Neutrophil (primary cell): Measurements from ENCODE around the gene DHX38.

ENCODE experiments used
- H3K27ac ChIP-seq: fragments of 200-600 bp; sonication (generic); 2 replicates; pipeline ENCODE4 v1.5.1; 2016; ENCODE audit warnings: mild to moderate bottlenecking, moderate library complexity
- H3K27me3 ChIP-seq: fragments of 200-600 bp; sonication (generic); 2 replicates; pipeline ENCODE4 v1.6.0; 2016; ENCODE audit warnings: mild to moderate bottlenecking
- H3K36me3 ChIP-seq: fragments of 200-600 bp; sonication (generic); 2 replicates; pipeline ENCODE4 v1.5.1; 2017
- H3K4me1 ChIP-seq, 2 experiments: fragments of 200-600 bp in 1 of 2; sonication (generic) in 1 of 2; 1 replicate in 1 of 2; 2 replicates in 1 of 2; pipeline versions ENCODE4 v1.5.1 to v1.6.1; 2013 to 2016; ENCODE audit warnings: low read depth in 1 of 2, low read length in 1 of 2, mild to moderate bottlenecking in 1 of 2, moderate library complexity in 1 of 2; ENCODE audit not compliant: control insufficient read depth in 1 of 2, insufficient read depth in 1 of 2
- H3K4me3 ChIP-seq, 2 experiments: fragments of 200-600 bp in 1 of 2; sonication (generic) in 1 of 2; 1 replicate in 1 of 2; 2 replicates in 1 of 2; pipeline ENCODE4 v1.5.1; 2013 to 2016; ENCODE audit warnings: low read depth in 1 of 2, low read length in 1 of 2, mild to moderate bottlenecking in 1 of 2, moderate library complexity in 1 of 2
- H3K9me3 ChIP-seq: fragments of 200-600 bp; sonication (generic); 2 replicates; pipeline ENCODE4 v1.5.1; 2016
- TF ChIP-seq, protein P1 (sequence below): fragments of 200-600 bp; sonication (generic); IDR thresholded peaks from 2 replicates; pipeline ENCODE4 v1.5.1; 2016; ENCODE audit warnings: antibody characterized with exemption

The DHX38 gene

DNA sequence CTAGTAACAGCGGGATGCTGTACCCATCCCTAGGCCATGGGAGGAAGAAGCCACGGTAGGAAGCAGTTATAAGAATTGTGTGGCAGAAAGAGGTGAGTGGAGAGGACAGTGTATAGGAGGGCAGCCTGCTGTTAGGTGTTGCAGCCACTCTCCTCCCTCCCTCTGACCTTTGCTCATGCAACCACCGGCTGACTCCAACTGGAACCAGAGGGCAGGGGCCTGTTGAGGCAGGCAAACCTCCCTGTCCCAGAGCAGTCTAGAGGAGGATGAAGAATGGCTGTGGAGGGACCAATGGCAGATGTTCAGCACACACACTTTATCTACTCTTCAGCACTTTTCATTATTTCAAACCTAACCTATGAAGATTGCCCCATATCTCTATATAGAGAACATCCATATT lies 2.4 kb upstream of the DHX38 start:
- H3K27me3 ChIP-seq: no peaks in the 10 kb centered on the region
- no peak overlapping the region for H3K27ac ChIP-seq
- no peaks in the 10 kb centered on the region for H3K9me3 ChIP-seq
- H3K4me3 ChIP-seq: no peak overlapping the region
- TF ChIP-seq, protein P1, sequence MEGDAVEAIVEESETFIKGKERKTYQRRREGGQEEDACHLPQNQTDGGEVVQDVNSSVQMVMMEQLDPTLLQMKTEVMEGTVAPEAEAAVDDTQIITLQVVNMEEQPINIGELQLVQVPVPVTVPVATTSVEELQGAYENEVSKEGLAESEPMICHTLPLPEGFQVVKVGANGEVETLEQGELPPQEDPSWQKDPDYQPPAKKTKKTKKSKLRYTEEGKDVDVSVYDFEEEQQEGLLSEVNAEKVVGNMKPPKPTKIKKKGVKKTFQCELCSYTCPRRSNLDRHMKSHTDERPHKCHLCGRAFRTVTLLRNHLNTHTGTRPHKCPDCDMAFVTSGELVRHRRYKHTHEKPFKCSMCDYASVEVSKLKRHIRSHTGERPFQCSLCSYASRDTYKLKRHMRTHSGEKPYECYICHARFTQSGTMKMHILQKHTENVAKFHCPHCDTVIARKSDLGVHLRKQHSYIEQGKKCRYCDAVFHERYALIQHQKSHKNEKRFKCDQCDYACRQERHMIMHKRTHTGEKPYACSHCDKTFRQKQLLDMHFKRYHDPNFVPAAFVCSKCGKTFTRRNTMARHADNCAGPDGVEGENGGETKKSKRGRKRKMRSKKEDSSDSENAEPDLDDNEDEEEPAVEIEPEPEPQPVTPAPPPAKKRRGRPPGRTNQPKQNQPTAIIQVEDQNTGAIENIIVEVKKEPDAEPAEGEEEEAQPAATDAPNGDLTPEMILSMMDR: no peak
- H3K4me1 ChIP-seq: peaks cover 25 to 37% of the 10 kb centered on the region in 2 experiments
- peaks cover 52% of the 10 kb centered on the region for H3K36me3 ChIP-seq

DNA sequence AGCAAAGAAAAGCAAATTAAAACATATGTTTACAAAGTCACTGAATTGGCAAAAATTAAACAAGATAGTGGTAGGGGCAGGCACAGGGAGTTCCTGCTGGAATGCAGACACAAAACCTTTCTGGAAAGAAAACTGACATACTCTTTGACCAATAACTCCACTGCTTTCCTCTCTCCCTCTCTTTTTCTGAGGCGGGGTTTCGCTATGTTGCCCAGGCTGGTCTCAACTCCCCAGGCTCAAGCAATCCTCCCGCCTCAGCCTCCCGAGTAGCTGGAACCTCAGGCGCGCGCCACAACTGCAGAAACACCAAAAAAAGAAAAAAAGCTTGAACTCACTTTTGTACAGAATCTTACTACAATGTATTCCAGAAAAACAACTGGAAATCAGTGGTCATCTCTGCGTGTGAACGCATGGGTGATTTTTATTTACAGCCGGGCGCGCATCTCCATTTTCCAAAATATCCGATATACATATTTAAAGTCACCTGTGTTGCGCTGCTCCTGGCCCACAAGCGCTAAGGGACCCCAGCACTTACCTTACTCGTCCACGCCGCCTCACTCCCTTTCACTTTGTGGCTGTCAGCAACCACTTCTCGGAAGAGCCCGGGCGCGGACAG lies 707 bp upstream of the DHX38 start:
- TF ChIP-seq, protein P1: no peak
- H3K27ac ChIP-seq: peak overlapping the region; percentile 91
- H3K27me3 ChIP-seq: no peaks in the 10 kb centered on the region
- H3K4me3 ChIP-seq: peak overlapping the region; percentile 93 to 95
- H3K36me3 ChIP-seq: peaks cover 52% of the 10 kb centered on the region
- no peaks in the 10 kb centered on the region for H3K9me3 ChIP-seq
- peaks cover 25 to 37% of the 10 kb centered on the region in 2 experiments for H3K4me1 ChIP-seq

DNA sequence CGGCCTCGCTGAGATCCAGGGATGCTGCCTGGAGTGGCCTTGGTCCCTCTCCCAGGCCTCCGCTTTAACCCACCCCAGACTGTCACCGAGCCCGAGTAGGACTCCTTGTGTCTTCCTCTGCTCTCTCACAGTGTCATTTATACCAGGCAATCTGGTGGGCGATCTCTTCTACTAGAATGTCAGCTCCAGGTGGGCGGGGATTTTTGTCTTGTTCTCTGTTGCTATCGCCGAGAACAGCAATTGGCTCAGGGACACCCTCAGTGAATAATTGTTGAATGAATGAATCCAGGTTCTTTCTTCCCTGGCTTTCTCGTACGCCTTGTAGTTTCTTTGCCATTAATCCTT lies 591 bp downstream of the DHX38 start:
- H3K27me3 ChIP-seq: no peaks in the 10 kb centered on the region
- H3K36me3 ChIP-seq: peaks cover 52% of the 10 kb centered on the region
- peak overlapping the region; percentile 91 for H3K27ac ChIP-seq
- peaks cover 25 to 37% of the 10 kb centered on the region in 2 experiments for H3K4me1 ChIP-seq
- TF ChIP-seq, protein P1: no peak
- H3K4me3 ChIP-seq: peak overlapping the region; percentile 93 to 95
- H3K9me3 ChIP-seq: no peaks in the 10 kb centered on the region

DNA sequence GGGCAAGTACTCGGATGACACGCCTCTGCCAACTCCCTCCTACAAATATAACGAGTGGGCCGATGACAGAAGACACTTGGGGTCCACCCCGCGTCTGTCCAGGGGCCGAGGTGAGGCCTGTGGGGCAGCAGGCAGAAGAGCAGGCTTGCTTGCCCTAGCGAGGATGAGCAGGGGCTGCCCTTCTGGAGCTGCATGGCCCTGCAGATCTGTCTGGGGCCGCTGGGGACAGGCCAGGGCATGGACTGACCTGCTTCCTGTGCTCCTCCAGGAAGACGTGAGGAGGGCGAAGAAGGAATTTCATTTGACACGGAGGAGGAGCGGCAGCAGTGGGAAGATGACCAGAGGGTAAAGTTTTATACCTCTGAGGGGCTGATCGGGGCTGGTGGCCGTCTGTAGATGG lies 5.3 kb downstream of the DHX38 start:
- Histone ChIP-seq H3K27ac (no peak overlapping the region), H3K27me3 (no peaks in the 10 kb centered on the region), H3K9me3 (no peaks in the 10 kb centered on the region), H3K4me1 (peaks cover 12 to 15% of the 10 kb centered on the region in 2 experiments), H3K4me3 (no peak overlapping the region), H3K36me3 (peaks cover 81% of the 10 kb centered on the region)
- TF ChIP-seq, protein P1: no peak

DNA sequence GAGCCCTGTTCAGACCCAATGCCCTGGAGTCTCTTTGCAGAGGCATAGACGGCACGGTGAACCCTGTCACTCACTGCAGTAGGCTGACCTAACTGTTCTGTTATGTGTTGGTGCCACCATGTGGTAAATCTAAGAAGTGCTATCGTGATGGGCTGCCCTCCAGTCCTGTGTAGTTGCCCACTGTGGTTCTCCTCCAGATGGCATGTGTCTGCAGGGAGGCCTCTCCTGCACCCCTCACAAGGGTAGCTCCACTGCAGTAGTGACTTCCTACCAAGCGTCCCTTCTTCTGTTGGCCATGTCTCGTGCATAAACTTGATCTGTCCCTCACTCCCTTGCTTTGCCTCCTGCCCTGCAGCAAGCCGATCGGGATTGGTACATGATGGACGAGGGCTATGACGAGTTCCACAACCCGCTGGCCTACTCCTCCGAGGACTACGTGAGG lies 5.8 kb downstream of the DHX38 start:
- Histone ChIP-seq H3K27me3 (no peaks in the 10 kb centered on the region), H3K36me3 (peaks cover 85% of the 10 kb centered on the region), H3K27ac (no peak overlapping the region), H3K9me3 (no peaks in the 10 kb centered on the region), H3K4me1 (peaks cover 7 to 11% of the 10 kb centered on the region in 2 experiments), H3K4me3 (no peak overlapping the region)
- TF ChIP-seq, protein P1: peak; percentile 46
